Muscle of leg (tissue), 11 donors: ENCODE results near the gene SYNPO2. TPM values are rescaled to one million over a fixed set of nuclear protein-coding genes. Genes with fewer than 3 reads are reported as not detected.

Source experiments
- DNase-seq: peaks from one replicate; pipeline ENCODE4 v3.0.0; 2013
- H3K27ac ChIP-seq: one replicate; pipeline ENCODE4 v1.5.1; 2013; ENCODE audit warnings: mild to moderate bottlenecking, low read length, control low read depth
- H3K27me3 ChIP-seq: one replicate; pipeline ENCODE4 v1.6.1; 2013; ENCODE audit warnings: low read length; ENCODE audit not compliant: control insufficient read depth, insufficient read depth
- H3K36me3 ChIP-seq: one replicate; pipeline ENCODE4 v1.6.1; 2013; ENCODE audit warnings: low read length; ENCODE audit not compliant: control insufficient read depth, insufficient read depth
- H3K4me1 ChIP-seq: one replicate; pipeline ENCODE4 v1.6.1; 2013; ENCODE audit warnings: low read length; ENCODE audit not compliant: control insufficient read depth, insufficient read depth
- H3K4me3 ChIP-seq: one replicate; pipeline ENCODE4 v1.5.1; 2013; ENCODE audit warnings: low read length, control low read depth
- H3K9me3 ChIP-seq: replicated peaks from 2 replicates; pipeline ENCODE4 v1.6.1; 2013; ENCODE audit warnings: low read depth, low read length; ENCODE audit not compliant: control insufficient read depth
- WGBS: methylation state at CpG from one replicate; pipeline ENCODE4 v1.1.5; 2013; ENCODE audit warnings: missing lambda C conversion rate; ENCODE audit not compliant: insufficient coverage; 5-methylcytosine and 5-hydroxymethylcytosine counted together
- polyA plus RNA-seq, 8 donors: library from polyadenylated mRNA; unstranded; fragments of 120-200 nt; gene quantifications; one replicate each; pipeline versions ENCODE4 v1.2.1 to v1.2.3, GENCODE V29; 2013; ENCODE audit warnings: inconsistent platforms in 1 of 8, low replicate concordance in 1 of 8; ENCODE audit not compliant: insufficient read length in 8 of 8, insufficient read depth in 1 of 8
- total RNA-seq: library from RNA; stranded (reverse); fragments of 120-200 nt; gene quantifications from one replicate; pipeline ENCODE4 v1.2.4, GENCODE V29; 2013

SYNPO2 gene
- total and polyA plus RNA-seq, 9 donors, result 53.6 to 120 (median 93.9) TPM

- DNase-seq, result peak; percentile 69
- Histone ChIP-seq H3K4me1 (peaks cover 3% of the 10 kb centered on the region), H3K27me3 (no peaks in the 10 kb centered on the region), H3K36me3 (peaks cover 14% of the 10 kb centered on the region), H3K27ac (peak overlapping the region; percentile 75), H3K9me3 (no peaks in the 10 kb centered on the region), H3K4me3 (no peak overlapping the region)
- 19% methylated on average over 3 of the region's 4 CpGs for WGBS
Measured at GRCh38 chr4:119025916-119026661, 137.4 kb downstream of the SYNPO2 start.

DNA sequence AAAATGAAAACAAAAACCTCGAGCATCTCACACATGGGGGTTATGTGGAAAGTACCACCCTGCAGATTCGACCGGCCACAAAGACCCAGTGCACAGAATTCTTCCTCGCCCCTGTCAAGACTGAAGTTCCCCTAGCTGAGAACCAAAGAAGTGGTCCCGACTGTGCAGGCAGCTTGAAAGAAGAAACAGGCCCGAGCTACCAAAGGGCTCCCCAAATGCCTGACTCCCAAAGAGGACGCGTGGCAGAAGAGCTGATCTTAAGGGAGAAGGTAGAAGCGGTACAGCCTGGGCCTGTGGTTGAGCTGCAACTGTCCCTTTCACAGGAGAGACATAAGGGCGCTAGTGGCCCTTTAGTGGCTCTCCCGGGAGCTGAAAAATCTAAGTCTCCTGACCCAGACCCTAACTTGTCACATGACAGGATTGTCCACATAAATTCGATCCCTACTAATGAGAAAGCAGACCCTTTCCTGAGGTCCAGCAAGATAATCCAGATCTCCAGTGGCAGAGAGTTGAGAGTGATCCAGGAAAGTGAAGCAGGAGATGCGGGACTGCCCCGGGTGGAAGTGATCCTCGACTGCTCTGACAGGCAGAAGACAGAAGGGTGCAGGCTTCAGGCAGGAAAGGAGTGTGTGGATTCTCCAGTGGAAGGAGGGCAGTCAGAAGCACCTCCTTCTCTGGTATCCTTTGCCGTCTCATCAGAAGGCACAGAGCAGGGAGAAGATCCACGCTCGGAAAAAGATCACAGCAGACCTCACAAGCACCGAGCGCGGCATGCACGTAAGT is 138.2 kb downstream of the SYNPO2 start:
- DNase-seq, result peak; percentile 56
- peak overlapping the region; percentile 75 for H3K27ac ChIP-seq
- H3K36me3 ChIP-seq, result peaks cover 21% of the 10 kb centered on the region
- peaks cover 9% of the 10 kb centered on the region for H3K4me1 ChIP-seq
- 56% methylated on average over 10 of the region's 22 CpGs for WGBS
- H3K4me3 ChIP-seq, result peak overlapping the region; percentile 51
- H3K9me3 ChIP-seq, result no peaks in the 10 kb centered on the region
- no peaks in the 10 kb centered on the region for H3K27me3 ChIP-seq

DNA sequence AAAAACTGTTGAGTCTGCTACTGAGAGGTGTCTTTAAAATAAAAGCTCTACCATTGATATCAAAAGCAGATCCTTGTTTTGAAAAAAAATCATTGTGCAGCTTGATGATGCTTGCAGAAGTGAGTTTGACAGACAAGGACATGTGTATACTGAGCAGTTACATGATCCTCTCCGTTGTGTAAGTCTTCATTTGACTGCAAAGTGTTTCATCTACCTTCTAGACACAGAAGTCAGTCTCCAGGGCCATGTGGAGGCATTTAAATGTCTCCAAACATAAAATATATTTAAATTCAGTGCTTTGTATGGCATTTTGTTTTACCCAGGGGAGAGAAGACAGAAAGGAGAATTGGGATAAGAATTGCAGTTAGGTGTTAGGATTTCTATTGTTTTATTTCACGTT is 139.2 kb downstream of the SYNPO2 start:
- H3K4me1 ChIP-seq, result peaks cover 10% of the 10 kb centered on the region
- no CpG with 5 or more reads among the region's 2 CpGs for WGBS
- no peaks in the 10 kb centered on the region for H3K9me3 ChIP-seq
- DNase-seq, result peak; percentile 78
- no peaks in the 10 kb centered on the region for H3K27me3 ChIP-seq
- H3K27ac ChIP-seq, result peak overlapping the region; percentile 75
- peak overlapping the region; percentile 51 for H3K4me3 ChIP-seq
- peaks cover 22% of the 10 kb centered on the region for H3K36me3 ChIP-seq

GRCh38 chr4:119028296-119028695 is 139.6 kb downstream of the SYNPO2 start:
- peak overlapping the region; percentile 75 for H3K27ac ChIP-seq
- WGBS, result no CpG with 5 or more reads among the region's 2 CpGs
- peak overlapping the region; percentile 51 for H3K4me3 ChIP-seq
- no peaks in the 10 kb centered on the region for H3K27me3 ChIP-seq
- peak; percentile 46 for DNase-seq
- H3K9me3 ChIP-seq, result no peaks in the 10 kb centered on the region
- peaks cover 22% of the 10 kb centered on the region for H3K36me3 ChIP-seq
- peaks cover 11% of the 10 kb centered on the region for H3K4me1 ChIP-seq

DNA sequence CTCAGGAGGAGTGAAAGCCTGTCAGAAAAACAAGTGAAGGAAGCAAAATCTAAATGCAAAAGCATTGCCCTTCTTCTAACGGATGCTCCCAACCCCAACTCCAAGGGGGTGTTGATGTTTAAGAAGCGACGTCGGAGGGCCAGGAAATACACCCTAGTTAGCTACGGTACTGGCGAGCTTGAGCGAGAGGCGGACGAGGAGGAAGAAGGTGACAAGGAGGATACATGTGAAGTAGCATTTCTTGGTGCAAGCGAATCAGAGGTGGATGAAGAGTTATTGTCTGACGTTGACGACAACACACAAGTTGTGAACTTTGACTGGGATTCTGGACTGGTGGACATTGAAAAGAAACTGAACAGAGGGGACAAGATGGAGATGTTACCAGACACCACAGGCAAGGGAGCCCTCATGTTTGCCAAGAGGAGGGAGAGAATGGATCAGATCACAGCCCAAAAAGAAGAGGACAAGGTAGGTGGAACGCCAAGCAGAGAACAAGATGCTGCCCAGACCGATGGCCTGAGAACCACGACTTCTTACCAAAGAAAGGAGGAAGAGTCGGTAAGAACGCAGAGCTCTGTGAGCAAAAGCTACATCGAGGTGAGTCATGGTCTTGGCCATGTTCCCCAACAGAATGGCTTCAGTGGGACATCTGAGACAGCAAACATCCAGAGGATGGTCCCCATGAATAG is 141.3 kb downstream of the SYNPO2 start:
- 87% methylated on average over 15 of the region's 18 CpGs for WGBS
- Histone ChIP-seq H3K36me3 (peaks cover 22% of the 10 kb centered on the region), H3K9me3 (no peaks in the 10 kb centered on the region), H3K4me3 (no peak overlapping the region), H3K27me3 (no peaks in the 10 kb centered on the region), H3K4me1 (peaks cover 14% of the 10 kb centered on the region), H3K27ac (no peak overlapping the region)
- no peak for DNase-seq

- peaks cover 22% of the 10 kb centered on the region for H3K36me3 ChIP-seq
- WGBS, result 89% methylated on average over 12 of the region's 12 CpGs
- H3K9me3 ChIP-seq, result no peaks in the 10 kb centered on the region
- H3K4me3 ChIP-seq, result no peak overlapping the region
- no peak overlapping the region for H3K27ac ChIP-seq
- peaks cover 14% of the 10 kb centered on the region for H3K4me1 ChIP-seq
- no peak for DNase-seq
- no peaks in the 10 kb centered on the region for H3K27me3 ChIP-seq
Measured at GRCh38 chr4:119030536-119030890, 141.9 kb downstream of the SYNPO2 start.

DNA sequence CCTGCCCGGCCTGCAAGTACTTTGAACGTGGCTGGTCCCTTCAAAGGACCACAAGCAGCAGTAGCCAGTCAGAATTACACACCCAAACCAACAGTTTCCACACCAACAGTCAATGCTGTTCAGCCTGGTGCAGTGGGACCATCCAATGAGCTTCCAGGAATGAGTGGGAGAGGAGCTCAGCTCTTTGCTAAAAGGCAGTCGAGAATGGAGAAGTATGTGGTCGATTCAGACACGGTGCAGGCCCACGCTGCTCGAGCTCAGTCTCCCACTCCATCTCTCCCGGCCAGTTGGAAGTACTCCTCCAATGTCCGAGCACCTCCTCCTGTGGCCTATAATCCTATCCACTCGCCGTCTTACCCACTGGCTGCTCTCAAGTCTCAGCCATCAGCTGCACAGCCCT is 142.6 kb downstream of the SYNPO2 start:
- 91% methylated on average over 7 of the region's 11 CpGs for WGBS
- no peak for DNase-seq
- peaks cover 22% of the 10 kb centered on the region for H3K36me3 ChIP-seq
- no peak overlapping the region for H3K4me3 ChIP-seq
- H3K27ac ChIP-seq, result no peak overlapping the region
- no peaks in the 10 kb centered on the region for H3K9me3 ChIP-seq
- H3K4me1 ChIP-seq, result peaks cover 14% of the 10 kb centered on the region
- H3K27me3 ChIP-seq, result no peaks in the 10 kb centered on the region

- DNase-seq, result no peak
- peaks cover 22% of the 10 kb centered on the region for H3K36me3 ChIP-seq
- 88% methylated on average over 2 of the region's 6 CpGs for WGBS
- H3K27me3 ChIP-seq, result no peaks in the 10 kb centered on the region
- H3K4me3 ChIP-seq, result no peak overlapping the region
- no peaks in the 10 kb centered on the region for H3K9me3 ChIP-seq
- H3K4me1 ChIP-seq, result peaks cover 11% of the 10 kb centered on the region
- H3K27ac ChIP-seq, result peak overlapping the region; percentile 35
Measured at GRCh38 chr4:119032921-119033685, 144.4 kb downstream of the SYNPO2 start.

DNA sequence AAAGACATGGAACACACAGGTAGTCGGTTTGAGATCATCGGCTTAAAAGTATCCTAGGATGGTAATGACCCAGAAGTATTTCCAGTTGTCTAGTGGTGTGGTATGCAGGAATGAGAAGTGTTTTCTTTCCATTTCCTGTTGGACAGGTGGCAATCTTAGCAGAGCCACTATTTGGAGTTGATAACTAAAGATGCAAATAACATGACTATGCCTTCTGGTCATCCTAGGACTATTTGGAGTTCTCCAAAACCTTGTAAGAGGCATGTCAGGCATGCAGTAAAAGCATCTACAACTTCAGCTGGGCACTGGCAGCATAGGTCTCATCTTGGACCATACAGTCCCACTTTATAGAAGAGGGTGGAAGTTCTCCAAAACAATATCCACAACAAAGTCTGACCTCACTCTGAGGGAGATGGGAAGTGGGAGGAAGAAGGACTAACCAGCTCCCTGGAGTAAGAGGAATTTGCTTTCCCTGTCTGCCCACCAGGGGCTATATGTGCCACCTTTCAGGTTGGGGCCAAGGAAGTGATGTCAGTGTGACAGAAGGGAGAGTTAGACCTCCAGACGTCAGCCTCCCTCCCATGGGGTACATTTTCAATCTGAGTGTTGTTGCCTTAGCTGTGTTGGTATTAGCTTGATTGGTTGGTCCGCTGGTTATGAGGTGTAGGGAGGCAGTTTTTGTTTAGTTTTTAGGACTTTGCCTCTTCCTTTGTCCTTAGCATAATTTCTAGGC is 145.8 kb downstream of the SYNPO2 start:
- WGBS, result 69% methylated on average over 3 of the region's 4 CpGs
- peak; percentile 46 for DNase-seq
- Histone ChIP-seq H3K4me1 (peaks cover 11% of the 10 kb centered on the region), H3K27ac (peak overlapping the region; percentile 33), H3K36me3 (peaks cover 22% of the 10 kb centered on the region), H3K4me3 (no peak overlapping the region), H3K9me3 (no peaks in the 10 kb centered on the region), H3K27me3 (no peaks in the 10 kb centered on the region)
